Panc1 (cell line): ENCODE data around the gene XIRP2.

ENCODE experiments used
- POLR2AphosphoS5 ChIP-seq: IDR thresholded peaks from 2 replicates; pipeline ENCODE4 v1.6.1; 2012; ENCODE audit warnings: mild to moderate bottlenecking, low read depth, low read length, moderate library complexity
- SIN3A ChIP-seq: IDR thresholded peaks from 2 replicates; pipeline ENCODE4 v1.6.1; 2012; ENCODE audit warnings: low read depth, mild to moderate bottlenecking, low read length, moderate library complexity, borderline replicate concordance; ENCODE audit not compliant: insufficient read depth
- TCF7L2 ChIP-seq: IDR thresholded peaks from 2 replicates; pipeline ENCODE4 v1.6.1; 2011; ENCODE audit warnings: mild to moderate bottlenecking, low read depth, low read length, inconsistent platforms
- TF ChIP-seq, protein P1 (sequence below): fragments of 450-650 bp; IDR thresholded peaks from 2 replicates; pipeline ENCODE4 v1.5.1; 2017; ENCODE audit warnings: mild to moderate bottlenecking
- TF ChIP-seq, protein P2 (sequence below), 2 experiments: IDR thresholded peaks; 2 replicates each; pipeline ENCODE4 v1.6.1; 2011 to 2012; ENCODE audit warnings: low read depth in 2 of 2, control low read depth in 1 of 2, low read length in 1 of 2, mild to moderate bottlenecking in 1 of 2, moderate library complexity in 1 of 2; ENCODE audit not compliant: insufficient read depth in 1 of 2

DNA sequence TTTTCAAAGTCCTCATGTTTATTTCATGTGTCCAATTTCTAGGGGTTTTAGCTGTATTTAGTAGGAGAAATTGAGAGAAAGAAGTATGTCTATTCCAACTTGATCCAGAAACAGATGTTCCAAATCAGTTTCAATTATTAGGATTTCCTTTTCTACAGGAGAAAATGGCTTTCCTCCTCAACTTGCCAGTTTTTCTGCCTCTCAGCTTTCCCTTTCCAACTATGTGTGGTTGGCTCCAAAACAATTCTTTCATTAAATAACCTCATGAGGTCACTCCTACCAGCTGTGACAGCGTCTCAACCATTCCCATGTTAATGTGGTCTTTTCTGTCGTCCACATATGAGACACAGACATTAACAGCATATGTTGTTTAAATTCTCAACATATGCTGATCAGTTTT is 13.1 kb downstream of the XIRP2 start:
- TF ChIP-seq, protein P1, sequence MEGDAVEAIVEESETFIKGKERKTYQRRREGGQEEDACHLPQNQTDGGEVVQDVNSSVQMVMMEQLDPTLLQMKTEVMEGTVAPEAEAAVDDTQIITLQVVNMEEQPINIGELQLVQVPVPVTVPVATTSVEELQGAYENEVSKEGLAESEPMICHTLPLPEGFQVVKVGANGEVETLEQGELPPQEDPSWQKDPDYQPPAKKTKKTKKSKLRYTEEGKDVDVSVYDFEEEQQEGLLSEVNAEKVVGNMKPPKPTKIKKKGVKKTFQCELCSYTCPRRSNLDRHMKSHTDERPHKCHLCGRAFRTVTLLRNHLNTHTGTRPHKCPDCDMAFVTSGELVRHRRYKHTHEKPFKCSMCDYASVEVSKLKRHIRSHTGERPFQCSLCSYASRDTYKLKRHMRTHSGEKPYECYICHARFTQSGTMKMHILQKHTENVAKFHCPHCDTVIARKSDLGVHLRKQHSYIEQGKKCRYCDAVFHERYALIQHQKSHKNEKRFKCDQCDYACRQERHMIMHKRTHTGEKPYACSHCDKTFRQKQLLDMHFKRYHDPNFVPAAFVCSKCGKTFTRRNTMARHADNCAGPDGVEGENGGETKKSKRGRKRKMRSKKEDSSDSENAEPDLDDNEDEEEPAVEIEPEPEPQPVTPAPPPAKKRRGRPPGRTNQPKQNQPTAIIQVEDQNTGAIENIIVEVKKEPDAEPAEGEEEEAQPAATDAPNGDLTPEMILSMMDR: no peak
- no peak for TF ChIP-seq SIN3A
- TF ChIP-seq POLR2AphosphoS5: no peak
- TF ChIP-seq, protein P2, sequence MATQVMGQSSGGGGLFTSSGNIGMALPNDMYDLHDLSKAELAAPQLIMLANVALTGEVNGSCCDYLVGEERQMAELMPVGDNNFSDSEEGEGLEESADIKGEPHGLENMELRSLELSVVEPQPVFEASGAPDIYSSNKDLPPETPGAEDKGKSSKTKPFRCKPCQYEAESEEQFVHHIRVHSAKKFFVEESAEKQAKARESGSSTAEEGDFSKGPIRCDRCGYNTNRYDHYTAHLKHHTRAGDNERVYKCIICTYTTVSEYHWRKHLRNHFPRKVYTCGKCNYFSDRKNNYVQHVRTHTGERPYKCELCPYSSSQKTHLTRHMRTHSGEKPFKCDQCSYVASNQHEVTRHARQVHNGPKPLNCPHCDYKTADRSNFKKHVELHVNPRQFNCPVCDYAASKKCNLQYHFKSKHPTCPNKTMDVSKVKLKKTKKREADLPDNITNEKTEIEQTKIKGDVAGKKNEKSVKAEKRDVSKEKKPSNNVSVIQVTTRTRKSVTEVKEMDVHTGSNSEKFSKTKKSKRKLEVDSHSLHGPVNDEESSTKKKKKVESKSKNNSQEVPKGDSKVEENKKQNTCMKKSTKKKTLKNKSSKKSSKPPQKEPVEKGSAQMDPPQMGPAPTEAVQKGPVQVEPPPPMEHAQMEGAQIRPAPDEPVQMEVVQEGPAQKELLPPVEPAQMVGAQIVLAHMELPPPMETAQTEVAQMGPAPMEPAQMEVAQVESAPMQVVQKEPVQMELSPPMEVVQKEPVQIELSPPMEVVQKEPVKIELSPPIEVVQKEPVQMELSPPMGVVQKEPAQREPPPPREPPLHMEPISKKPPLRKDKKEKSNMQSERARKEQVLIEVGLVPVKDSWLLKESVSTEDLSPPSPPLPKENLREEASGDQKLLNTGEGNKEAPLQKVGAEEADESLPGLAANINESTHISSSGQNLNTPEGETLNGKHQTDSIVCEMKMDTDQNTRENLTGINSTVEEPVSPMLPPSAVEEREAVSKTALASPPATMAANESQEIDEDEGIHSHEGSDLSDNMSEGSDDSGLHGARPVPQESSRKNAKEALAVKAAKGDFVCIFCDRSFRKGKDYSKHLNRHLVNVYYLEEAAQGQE (IDR thresholded peaks at IDR 0.05; ENCODE audit: insufficient read depth in 1 of 2, low read depth in 2 of 2, low read length in 1 of 2): no peak
- TF ChIP-seq TCF7L2: no peak
